ENCODE results near the gene ANXA4.
"Not testable (repeated sequence)": the region's sequence is repeated elsewhere in the genome, so short reads cannot be mapped to it uniquely, and the experiment has no call there.

ANXA4 gene

GRCh38 chr2:69762513-69763494, 20.9 kb downstream of the ANXA4 start:
- TF ChIP-seq, protein P1, sequence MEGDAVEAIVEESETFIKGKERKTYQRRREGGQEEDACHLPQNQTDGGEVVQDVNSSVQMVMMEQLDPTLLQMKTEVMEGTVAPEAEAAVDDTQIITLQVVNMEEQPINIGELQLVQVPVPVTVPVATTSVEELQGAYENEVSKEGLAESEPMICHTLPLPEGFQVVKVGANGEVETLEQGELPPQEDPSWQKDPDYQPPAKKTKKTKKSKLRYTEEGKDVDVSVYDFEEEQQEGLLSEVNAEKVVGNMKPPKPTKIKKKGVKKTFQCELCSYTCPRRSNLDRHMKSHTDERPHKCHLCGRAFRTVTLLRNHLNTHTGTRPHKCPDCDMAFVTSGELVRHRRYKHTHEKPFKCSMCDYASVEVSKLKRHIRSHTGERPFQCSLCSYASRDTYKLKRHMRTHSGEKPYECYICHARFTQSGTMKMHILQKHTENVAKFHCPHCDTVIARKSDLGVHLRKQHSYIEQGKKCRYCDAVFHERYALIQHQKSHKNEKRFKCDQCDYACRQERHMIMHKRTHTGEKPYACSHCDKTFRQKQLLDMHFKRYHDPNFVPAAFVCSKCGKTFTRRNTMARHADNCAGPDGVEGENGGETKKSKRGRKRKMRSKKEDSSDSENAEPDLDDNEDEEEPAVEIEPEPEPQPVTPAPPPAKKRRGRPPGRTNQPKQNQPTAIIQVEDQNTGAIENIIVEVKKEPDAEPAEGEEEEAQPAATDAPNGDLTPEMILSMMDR (conservative IDR thresholded peaks at IDR 0.05; ENCODE audit: low read depth, low read length) = no peak
- no peak overlapping the region for H3K4me3 ChIP-seq (ENCODE audit: low read depth, low read length)
- no peak for DNase-seq (ENCODE audit: low read depth)

DNA sequence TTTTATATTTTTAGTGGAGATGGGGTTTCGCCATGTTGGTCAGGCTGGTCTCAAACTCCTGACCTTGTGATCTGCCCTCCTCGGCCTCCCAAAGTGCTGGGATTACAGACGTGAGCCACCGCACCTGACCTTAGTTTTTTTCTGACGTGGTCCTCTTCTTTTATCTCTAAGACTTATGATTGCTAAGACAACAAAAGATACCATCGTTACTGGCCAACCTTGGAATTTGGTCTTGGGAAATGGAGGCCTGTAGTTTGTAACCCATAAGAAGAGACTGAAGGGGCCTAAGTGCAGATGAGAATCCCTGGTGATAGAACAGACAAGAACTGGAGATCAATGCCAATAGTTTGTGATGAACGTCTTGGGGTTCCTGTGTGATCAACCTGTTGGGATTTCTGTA, 21.9 kb downstream of the ANXA4 start:
- DNase-seq (ENCODE audit: low read depth); H3K4me3 ChIP-seq (ENCODE audit: low read depth, low read length): not testable (repeated sequence)

GRCh38 chr2:69764286-69765095, 22.6 kb downstream of the ANXA4 start:
- TF ChIP-seq, protein P1 (conservative IDR thresholded peaks at IDR 0.05; ENCODE audit: low read depth, low read length) = no peak
- H3K4me3 ChIP-seq (ENCODE audit: low read depth, low read length) = no peak overlapping the region
- no peak for DNase-seq (ENCODE audit: low read depth)

GRCh38 chr2:69765096-69765380, 23.1 kb downstream of the ANXA4 start:
- H3K4me3 ChIP-seq (ENCODE audit: low read depth, low read length) = no peak overlapping the region
- DNase-seq (ENCODE audit: low read depth) = no peak
- TF ChIP-seq, protein P1 (conservative IDR thresholded peaks at IDR 0.05; ENCODE audit: low read depth, low read length) = no peak

GRCh38 chr2:69766014-69766413, 24.1 kb downstream of the ANXA4 start:
- TF ChIP-seq, protein P1 (conservative IDR thresholded peaks at IDR 0.05; ENCODE audit: low read depth, low read length) = no peak
- DNase-seq (ENCODE audit: low read depth) = no peak
- H3K4me3 ChIP-seq (ENCODE audit: low read depth, low read length) = no peak overlapping the region

GRCh38 chr2:69767034-69767433, 25.1 kb downstream of the ANXA4 start:
- TF ChIP-seq, protein P1 (conservative IDR thresholded peaks at IDR 0.05; ENCODE audit: low read depth, low read length) = peak; percentile 9
- DNase-seq (ENCODE audit: low read depth) = peak; percentile 77
- no peak overlapping the region for H3K4me3 ChIP-seq (ENCODE audit: low read depth, low read length)

GRCh38 chr2:69768235-69768634, 26.3 kb downstream of the ANXA4 start:
- H3K4me3 ChIP-seq (ENCODE audit: low read depth, low read length) = no peak overlapping the region
- DNase-seq (ENCODE audit: low read depth) = no peak
- TF ChIP-seq, protein P1 (conservative IDR thresholded peaks at IDR 0.05; ENCODE audit: low read depth, low read length) = no peak
